Measurements from ENCODE around the gene SCAP. TPM values are rescaled to one million over a fixed set of nuclear protein-coding genes. Genes with fewer than 3 reads are reported as not detected.
A peak's percentile ranks its signal among the peaks of the same experiment; 100 is the strongest.

The SCAP gene
- total and polyA plus RNA-seq, 2 of the 13 experiments (the other 11 are each of a cell fraction or from before 2014, with no cell fraction given) = 40.4 to 53.3 TPM

DNA sequence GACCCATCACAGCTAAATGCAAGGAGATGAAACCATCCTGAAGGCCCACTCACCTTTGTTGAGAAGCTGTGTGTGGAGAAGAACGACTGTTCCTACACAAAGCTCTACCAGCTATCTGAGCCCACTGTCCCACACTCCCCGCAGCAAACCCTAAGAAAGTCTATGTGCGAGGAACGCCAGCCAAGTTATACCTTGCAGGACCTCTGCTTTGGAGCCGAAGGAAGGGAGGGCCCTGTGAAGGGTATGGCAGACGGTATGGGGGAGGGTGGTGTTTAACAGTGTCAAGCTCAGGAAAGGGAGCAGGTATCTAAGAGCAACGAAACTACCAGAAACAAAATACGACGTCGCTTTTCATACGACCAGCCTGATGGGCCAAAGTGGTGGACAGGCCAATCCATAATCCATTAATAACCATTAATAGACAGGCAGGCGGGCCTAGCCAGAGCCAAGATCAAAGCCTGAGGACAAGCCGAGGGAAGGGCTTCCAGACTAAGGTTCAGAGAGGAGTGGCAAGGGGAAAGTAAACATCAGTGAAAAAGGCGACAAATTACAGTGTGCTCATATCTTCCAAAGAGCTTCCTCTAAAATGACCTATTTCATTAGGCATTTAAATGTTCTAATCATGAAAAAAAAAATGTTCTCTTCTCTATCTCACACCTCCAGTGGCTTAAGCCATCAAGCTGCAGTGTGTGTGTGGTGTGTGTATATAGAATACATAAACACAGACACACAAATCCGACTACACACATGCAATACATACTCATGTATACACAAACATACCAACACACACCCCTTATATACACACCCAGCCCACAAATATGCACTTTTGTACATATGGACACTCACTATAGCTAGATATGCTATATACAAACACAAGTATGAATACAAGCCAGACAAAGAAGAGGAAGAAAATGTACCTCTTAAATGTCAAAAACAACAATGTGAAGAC is 51.0 kb downstream of the SCAP start:
- in situ Hi-C loops (cut with HindIII; ENCODE audit: extremely low pct_ligation_motif_present, low pct_unique_long_range_greater_than_20kb) (loop anchor here (5.0 to 10.0 kb wide), 3 partner anchors 53 to 360 kb away; partner anchors contain the start of genes ELP6, SCAP and SMARCC1), intact Hi-C loops (cut with micrococcal nuclease; ENCODE audit: unreplicated experiment) (no loop called here)
- BruUV-seq (replicated peaks) = no TSS peak
- DNase-seq (ENCODE audit: low spot score) (peak; percentile 89), FAIRE-seq (peak; percentile 90), ATAC-seq (peak; percentile 78)
- peaks cover 5% of the 10 kb centered on the region for H3K79me2 ChIP-seq (ENCODE audit: insufficient read depth, low read length)
- no peaks in the 10 kb centered on the region for H3K27me3 ChIP-seq (ENCODE audit: control insufficient read depth in 1 of 2, insufficient read depth in 2 of 2, low read length in 2 of 2)
- ChIA-PET CTCF (ENCODE audit: low intra/inter-chr PET ratio, low total read pairs) (no interaction called here), POLR2A (interaction anchor here (1.2 to 3.5 kb wide), 4 partner anchors 18 to 53 kb away, joined by 3 to 34 read pairs (median 12); partner anchors contain the start of genes PTPN23 and SCAP)
- H3K4me3 ChIP-seq (replicated peaks in 1 of 3; ENCODE audit: insufficient read depth in 1 of 3, low read depth in 2 of 3, low read length in 3 of 3) = peak overlapping the region in 1 of 3 experiments; percentile 20; a peak in 1 of 6 replicates
- peak overlapping the region; percentile 70 for H3K27ac ChIP-seq (ENCODE audit: extremely low read length, insufficient read depth, low read length)
- peaks cover 4% of the 10 kb centered on the region; the same call in 1 of the 2 replicates for H4K20me1 ChIP-seq (ENCODE audit: insufficient read depth, low read length)
- 7% methylated on average over 12 of the region's 15 CpGs for WGBS (ENCODE audit: low lambda C conversion rate)
- no peaks in the 10 kb centered on the region for H3K9me3 ChIP-seq (ENCODE audit: low read length)
- H3K4me2 ChIP-seq (ENCODE audit: low read depth, low read length) = peak overlapping the region; percentile 60
- H3K9ac ChIP-seq (ENCODE audit: insufficient read depth, low read depth, low read length) = peak overlapping the region; percentile 28
- H3K36me3 ChIP-seq (replicated peaks in 1 of 2; ENCODE audit: control insufficient read depth in 1 of 2, insufficient read depth in 2 of 2, low read length in 2 of 2) = peaks cover 21 to 31% of the 10 kb centered on the region in 2 experiments
- H2AFZ ChIP-seq (ENCODE audit: low read length) = no peak overlapping the region
- peaks cover 52% of the 10 kb centered on the region for H3K4me1 ChIP-seq (ENCODE audit: insufficient read depth, low read length)
- TF ChIP-seq DPF2 (CRISPR knock-in tag; IDR thresholded peaks at IDR 0.05; ENCODE audit: borderline replicate concordance, low read depth) (peak; percentile 69), NR2F1 (CRISPR knock-in tag; IDR thresholded peaks at IDR 0.05) (no peak), MED13 (CRISPR knock-in tag; IDR thresholded peaks at IDR 0.05) (no peak), BCL6 (CRISPR knock-in tag; IDR thresholded peaks at IDR 0.05) (0 out of 2 replicates have a peak, but pooled peaks have one; percentile 25), SP1 (IDR thresholded peaks at IDR 0.05) (no peak), SP1 (CRISPR knock-in tag; IDR thresholded peaks at IDR 0.05) (0 out of 2 replicates have a peak, but pooled peaks have one; percentile 17), ZBTB38 (CRISPR knock-in tag; IDR thresholded peaks at IDR 0.05) (peak; percentile 32; the same call in 1 of the 2 replicates), HOXA5 (CRISPR knock-in tag; IDR thresholded peaks at IDR 0.05) (peak; percentile 74; the same call in 1 of the 2 replicates), TOPORS (CRISPR knock-in tag; IDR thresholded peaks at IDR 0.05) (no peak), ZNF598 (CRISPR knock-in tag; IDR thresholded peaks at IDR 0.05; ENCODE audit: borderline replicate concordance) (peak; percentile 74; the same call in 1 of the 2 replicates), SOX13 (IDR thresholded peaks at IDR 0.05) (no peak), SOX13 (CRISPR knock-in tag; conservative IDR thresholded peaks at IDR 0.05 in 1 of 2, IDR thresholded peaks at IDR 0.05 in 1 of 2) (peak in 1 of 2 experiments; percentile 53; a peak in 1 of 4 replicates), ZNF792 (CRISPR knock-in tag; IDR thresholded peaks at IDR 0.05) (no peak; the same call in 1 of the 2 replicates), NR2F6 (IDR thresholded peaks at IDR 0.05) (peak; percentile 8; the same call in 1 of the 2 replicates), NR2F6 (CRISPR knock-in tag; IDR thresholded peaks at IDR 0.05) (peak; percentile 39), HDAC1 (CRISPR knock-in tag; IDR thresholded peaks at IDR 0.05) (peak; percentile 37; the same call in 1 of the 2 replicates), FOXK1 (CRISPR knock-in tag; IDR thresholded peaks at IDR 0.05; ENCODE audit: borderline replicate concordance, low read depth) (0 out of 2 replicates have a peak, but pooled peaks have one; percentile 19), NCOR1 (IDR thresholded peaks at IDR 0.05; ENCODE audit: borderline replicate concordance, low read length) (peak; percentile 77; the same call in 1 of the 2 replicates), SAP130 (CRISPR knock-in tag; IDR thresholded peaks at IDR 0.05; ENCODE audit: low read depth) (peak; percentile 75), MIXL1 (CRISPR knock-in tag; IDR thresholded peaks at IDR 0.05) (peak; percentile 52; the same call in 1 of the 2 replicates)
- TF ChIP-seq, protein P1, sequence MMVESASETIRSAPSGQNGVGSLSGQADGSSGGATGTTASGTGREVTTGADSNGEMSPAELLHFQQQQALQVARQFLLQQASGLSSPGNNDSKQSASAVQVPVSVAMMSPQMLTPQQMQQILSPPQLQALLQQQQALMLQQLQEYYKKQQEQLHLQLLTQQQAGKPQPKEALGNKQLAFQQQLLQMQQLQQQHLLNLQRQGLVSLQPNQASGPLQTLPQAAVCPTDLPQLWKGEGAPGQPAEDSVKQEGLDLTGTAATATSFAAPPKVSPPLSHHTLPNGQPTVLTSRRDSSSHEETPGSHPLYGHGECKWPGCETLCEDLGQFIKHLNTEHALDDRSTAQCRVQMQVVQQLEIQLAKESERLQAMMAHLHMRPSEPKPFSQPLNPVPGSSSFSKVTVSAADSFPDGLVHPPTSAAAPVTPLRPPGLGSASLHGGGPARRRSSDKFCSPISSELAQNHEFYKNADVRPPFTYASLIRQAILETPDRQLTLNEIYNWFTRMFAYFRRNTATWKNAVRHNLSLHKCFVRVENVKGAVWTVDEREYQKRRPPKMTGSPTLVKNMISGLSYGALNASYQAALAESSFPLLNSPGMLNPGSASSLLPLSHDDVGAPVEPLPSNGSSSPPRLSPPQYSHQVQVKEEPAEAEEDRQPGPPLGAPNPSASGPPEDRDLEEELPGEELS (CRISPR knock-in tag; IDR thresholded peaks at IDR 0.05) = peak; percentile 82
- TF ChIP-seq, protein P2, sequence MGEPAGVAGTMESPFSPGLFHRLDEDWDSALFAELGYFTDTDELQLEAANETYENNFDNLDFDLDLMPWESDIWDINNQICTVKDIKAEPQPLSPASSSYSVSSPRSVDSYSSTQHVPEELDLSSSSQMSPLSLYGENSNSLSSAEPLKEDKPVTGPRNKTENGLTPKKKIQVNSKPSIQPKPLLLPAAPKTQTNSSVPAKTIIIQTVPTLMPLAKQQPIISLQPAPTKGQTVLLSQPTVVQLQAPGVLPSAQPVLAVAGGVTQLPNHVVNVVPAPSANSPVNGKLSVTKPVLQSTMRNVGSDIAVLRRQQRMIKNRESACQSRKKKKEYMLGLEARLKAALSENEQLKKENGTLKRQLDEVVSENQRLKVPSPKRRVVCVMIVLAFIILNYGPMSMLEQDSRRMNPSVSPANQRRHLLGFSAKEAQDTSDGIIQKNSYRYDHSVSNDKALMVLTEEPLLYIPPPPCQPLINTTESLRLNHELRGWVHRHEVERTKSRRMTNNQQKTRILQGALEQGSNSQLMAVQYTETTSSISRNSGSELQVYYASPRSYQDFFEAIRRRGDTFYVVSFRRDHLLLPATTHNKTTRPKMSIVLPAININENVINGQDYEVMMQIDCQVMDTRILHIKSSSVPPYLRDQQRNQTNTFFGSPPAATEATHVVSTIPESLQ (CRISPR knock-in tag; conservative IDR thresholded peaks at IDR 0.05) = no peak

Measured in HepG2 (cell line).